ENCODE measurements around the gene STK39. TPM values are rescaled to one million over a fixed set of nuclear protein-coding genes. Genes with fewer than 3 reads are reported as not detected.

Gene STK39
- total RNA-seq, 4 donors from 2014 or later, result 6.4 to 9.0 (median 6.7) TPM

GRCh38 chr2:168211664-168212163 lies 35.7 kb downstream of the STK39 start:
- H3K27me3 ChIP-seq, result no peaks in the 10 kb centered on the region
- WGBS, 2 donors, result 64 to 65% methylated on average over 5 of the region's 5 CpGs
- no peak overlapping the region for H3K4me3 ChIP-seq (replicated peaks in 1 of 3)
- peaks cover 14 to 19% of the 10 kb centered on the region in 2 donors for H3K4me1 ChIP-seq
- H3K36me3 ChIP-seq, result no peaks in the 10 kb centered on the region
- intact Hi-C loops (cut with DNase I), result no loop called here
- no peaks in the 10 kb centered on the region for H3K9me3 ChIP-seq
- no peak overlapping the region for H3K27ac ChIP-seq
- no peak for DNase-seq
- TF ChIP-seq, protein P1, sequence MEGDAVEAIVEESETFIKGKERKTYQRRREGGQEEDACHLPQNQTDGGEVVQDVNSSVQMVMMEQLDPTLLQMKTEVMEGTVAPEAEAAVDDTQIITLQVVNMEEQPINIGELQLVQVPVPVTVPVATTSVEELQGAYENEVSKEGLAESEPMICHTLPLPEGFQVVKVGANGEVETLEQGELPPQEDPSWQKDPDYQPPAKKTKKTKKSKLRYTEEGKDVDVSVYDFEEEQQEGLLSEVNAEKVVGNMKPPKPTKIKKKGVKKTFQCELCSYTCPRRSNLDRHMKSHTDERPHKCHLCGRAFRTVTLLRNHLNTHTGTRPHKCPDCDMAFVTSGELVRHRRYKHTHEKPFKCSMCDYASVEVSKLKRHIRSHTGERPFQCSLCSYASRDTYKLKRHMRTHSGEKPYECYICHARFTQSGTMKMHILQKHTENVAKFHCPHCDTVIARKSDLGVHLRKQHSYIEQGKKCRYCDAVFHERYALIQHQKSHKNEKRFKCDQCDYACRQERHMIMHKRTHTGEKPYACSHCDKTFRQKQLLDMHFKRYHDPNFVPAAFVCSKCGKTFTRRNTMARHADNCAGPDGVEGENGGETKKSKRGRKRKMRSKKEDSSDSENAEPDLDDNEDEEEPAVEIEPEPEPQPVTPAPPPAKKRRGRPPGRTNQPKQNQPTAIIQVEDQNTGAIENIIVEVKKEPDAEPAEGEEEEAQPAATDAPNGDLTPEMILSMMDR (IDR thresholded peaks at IDR 0.05), result no peak
- no peak for TF ChIP-seq POLR2A (IDR thresholded peaks at IDR 0.05)

DNA sequence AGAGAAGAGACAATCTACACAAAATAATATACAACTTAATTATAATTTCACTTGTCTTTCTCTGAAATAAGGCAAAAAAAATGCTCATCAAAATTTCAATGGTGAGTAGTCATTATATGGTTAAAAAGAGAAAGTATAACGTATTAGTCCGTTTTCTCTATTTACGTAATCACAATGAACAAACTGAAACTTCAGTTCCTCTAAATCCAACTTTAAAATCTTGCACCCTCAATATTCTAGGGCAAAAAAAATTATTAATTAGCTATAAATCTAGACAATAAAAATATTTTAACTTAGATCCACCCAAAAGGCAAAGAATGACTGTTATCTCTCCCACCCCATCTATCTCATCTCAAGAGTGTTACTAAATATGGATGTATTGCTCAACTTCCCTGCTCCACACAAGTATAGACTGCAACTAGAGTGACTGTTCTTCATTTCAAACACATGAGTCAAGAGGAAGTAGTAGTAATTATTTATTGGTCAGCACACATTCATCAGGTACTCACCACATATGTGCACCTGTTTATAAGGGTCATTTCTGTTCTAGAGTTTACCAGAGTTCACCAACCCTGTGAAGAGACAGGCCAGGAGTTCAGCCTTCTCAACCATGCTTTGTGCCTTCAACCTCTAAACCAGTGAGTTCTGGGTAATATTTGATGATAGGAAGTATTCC lies 36.4 kb downstream of the STK39 start:
- Histone ChIP-seq H3K4me1 (peaks cover 7 to 12% of the 10 kb centered on the region in 2 donors), H3K27ac (no peak overlapping the region), H3K36me3 (no peaks in the 10 kb centered on the region), H3K9me3 (no peaks in the 10 kb centered on the region), H3K27me3 (no peaks in the 10 kb centered on the region), H3K4me3 (replicated peaks in 1 of 3) (no peak overlapping the region)
- DNase-seq, result no peak
- WGBS, 2 donors, result 52 to 70% methylated on average over 3 of the region's 3 CpGs
- TF ChIP-seq, protein P1 (IDR thresholded peaks at IDR 0.05), result no peak
- TF ChIP-seq POLR2A (IDR thresholded peaks at IDR 0.05), result no peak
- intact Hi-C loops (cut with DNase I), result no loop called here

GRCh38 chr2:168210216-168210894 lies 37.0 kb downstream of the STK39 start:
- intact Hi-C loops (cut with DNase I), result no loop called here
- Histone ChIP-seq H3K4me1 (peaks cover 6 to 9% of the 10 kb centered on the region in 2 donors), H3K27me3 (no peaks in the 10 kb centered on the region), H3K27ac (no peak overlapping the region), H3K9me3 (no peaks in the 10 kb centered on the region), H3K36me3 (no peaks in the 10 kb centered on the region), H3K4me3 (replicated peaks in 1 of 3) (no peak overlapping the region)
- DNase-seq, result no peak
- TF ChIP-seq POLR2A (IDR thresholded peaks at IDR 0.05), result no peak
- TF ChIP-seq, protein P1 (IDR thresholded peaks at IDR 0.05), result no peak
- 87 to 93% methylated on average over 9 of the region's 9 CpGs for whole genome bisulfite sequencing, 2 donors

DNA sequence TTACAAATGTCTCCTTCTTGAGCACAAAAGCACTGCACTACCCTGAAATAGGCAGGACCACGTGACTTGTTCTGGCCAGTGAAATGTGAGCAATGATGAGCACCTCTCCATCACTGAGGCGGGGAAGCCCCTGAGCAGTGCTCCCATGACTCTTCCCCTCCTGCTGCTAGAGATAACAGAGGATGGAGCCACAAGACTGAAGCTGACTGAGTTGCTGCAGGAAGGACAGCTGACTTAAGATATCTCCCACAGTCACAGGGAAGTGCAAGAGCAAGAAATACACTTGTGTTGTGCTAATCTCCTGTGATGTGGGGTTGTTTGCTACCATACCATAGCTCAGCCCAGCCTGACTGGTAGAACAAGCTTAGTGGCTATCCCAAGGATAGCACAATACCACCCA lies 38.7 kb downstream of the STK39 start:
- TF ChIP-seq, protein P1 (IDR thresholded peaks at IDR 0.05), result no peak
- TF ChIP-seq POLR2A (IDR thresholded peaks at IDR 0.05), result no peak
- Histone ChIP-seq H3K9me3 (no peaks in the 10 kb centered on the region), H3K27me3 (no peaks in the 10 kb centered on the region), H3K36me3 (no peaks in the 10 kb centered on the region), H3K4me3 (replicated peaks in 1 of 3) (no peak overlapping the region), H3K4me1 (peaks cover 6 to 9% of the 10 kb centered on the region in 2 donors), H3K27ac (no peak overlapping the region)
- intact Hi-C loops (cut with DNase I), result no loop called here
- DNase-seq, result no peak
- 95% methylated on average over 2 of the region's 2 CpGs for WGBS, 2 donors

DNA sequence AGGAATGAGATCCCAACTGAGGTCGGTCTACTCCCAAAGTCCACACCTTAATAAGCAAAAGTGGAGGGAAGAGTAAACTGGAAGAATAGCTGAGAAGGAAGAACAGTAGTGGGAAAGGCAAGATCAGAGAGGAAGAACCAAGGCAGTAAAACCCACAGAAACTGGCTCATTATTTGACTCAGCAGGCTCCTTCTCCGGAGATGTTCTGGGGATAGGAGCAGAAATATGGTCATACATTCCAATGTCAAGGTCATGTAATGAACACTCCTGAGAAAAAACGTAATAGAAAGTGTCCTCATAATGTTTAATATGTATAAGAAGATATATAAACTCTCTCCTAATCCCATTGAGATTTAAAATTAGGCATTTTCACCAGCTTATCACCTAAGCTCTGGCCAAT lies 39.5 kb downstream of the STK39 start:
- WGBS, 2 donors, result 89 to 90% methylated on average over 3 of the region's 3 CpGs
- no peaks in the 10 kb centered on the region for H3K9me3 ChIP-seq
- intact Hi-C loops (cut with DNase I), result no loop called here

More for the DNA sequence above, 39.5 kb downstream of the STK39 start:
- TF ChIP-seq POLR2A (IDR thresholded peaks at IDR 0.05), result no peak
- Histone ChIP-seq H3K4me3 (replicated peaks in 1 of 3) (no peak overlapping the region), H3K27ac (no peak overlapping the region), H3K36me3 (no peaks in the 10 kb centered on the region), H3K4me1 (peaks cover 6 to 9% of the 10 kb centered on the region in 2 donors), H3K27me3 (no peaks in the 10 kb centered on the region)
- DNase-seq, result no peak
